GM19438 (cell line): ENCODE data around the gene ARHGAP21.

Source experiments
- ATAC-seq: cut with Tn5 transposase; IDR thresholded peaks from one replicate; pipeline ENCODE4 v1.9.1; 2021; ENCODE audit warnings: low read depth; ENCODE audit not compliant: unreplicated experiment

ARHGAP21 gene

GRCh38 chr10:24550680-24551079 is 173.0 kb downstream of the ARHGAP21 start:
- no peak for ATAC-seq

DNA sequence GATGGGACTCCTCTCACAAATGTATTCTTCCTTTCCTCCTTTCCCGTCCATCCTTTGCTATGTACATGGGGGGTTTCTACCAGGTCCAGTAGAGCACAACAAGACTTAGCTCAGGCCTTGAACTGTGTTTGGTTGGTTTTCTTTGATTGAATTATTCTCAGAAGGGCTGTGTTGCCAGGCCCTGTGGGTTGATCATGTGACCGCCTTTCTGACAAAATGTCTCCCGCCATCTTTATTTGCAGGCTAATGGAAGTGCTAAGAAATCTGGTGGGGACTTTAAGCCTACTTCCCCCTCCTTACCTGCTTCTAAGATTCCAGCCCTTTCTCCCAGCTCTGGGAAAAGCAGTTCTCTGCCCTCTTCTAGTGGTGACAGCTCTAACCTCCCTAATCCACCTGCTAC is 178.1 kb downstream of the ARHGAP21 start:
- no peak for ATAC-seq

DNA sequence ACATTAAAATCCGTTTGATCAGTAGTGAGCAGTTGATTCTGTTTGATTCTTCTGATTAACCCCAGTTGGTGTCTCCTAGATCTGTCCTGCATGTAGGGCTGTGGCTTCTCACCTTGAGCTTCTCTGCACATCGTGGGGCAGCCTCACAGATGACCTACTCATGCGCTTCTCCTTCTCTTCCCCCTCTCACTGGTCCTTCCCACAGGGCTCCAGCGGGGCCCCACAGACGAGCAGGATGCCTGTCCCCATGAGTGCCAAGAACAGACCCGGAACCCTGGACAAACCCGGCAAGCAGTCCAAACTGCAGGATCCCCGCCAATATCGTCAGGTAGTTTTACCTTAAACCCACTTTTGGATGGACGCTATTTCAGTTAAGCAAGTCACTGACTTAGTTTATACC is 178.9 kb downstream of the ARHGAP21 start:
- no peak for ATAC-seq

GRCh38 chr10:24542314-24543270 is 181.1 kb downstream of the ARHGAP21 start:
- ATAC-seq: no peak

- no peak for ATAC-seq
Measured at GRCh38 chr10:24541239-24541753, 182.4 kb downstream of the ARHGAP21 start.

GRCh38 chr10:24536636-24537035 is 187.1 kb downstream of the ARHGAP21 start:
- no peak for ATAC-seq

DNA sequence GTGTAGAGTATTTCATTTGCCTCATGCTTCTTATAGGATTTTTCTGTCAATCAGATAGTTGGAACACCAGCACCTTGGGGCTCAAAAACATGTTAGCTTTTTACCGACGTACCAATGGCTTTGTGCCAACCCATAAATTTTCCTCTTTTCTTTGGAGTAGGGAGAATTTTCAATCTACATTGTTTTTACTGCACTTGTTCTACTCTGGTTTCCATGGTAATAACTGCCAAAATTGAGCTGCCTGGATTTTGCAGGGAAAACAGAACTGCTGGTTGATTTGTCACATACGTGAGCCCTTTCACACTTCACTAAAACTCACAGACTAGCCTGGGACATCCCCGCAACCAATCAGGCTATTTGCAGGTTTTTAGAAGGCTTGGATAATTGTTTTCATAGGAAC is 189.7 kb downstream of the ARHGAP21 start:
- ATAC-seq: no peak
